Activated T-helper 1 cell treated with anti-CD3 and anti-CD28 coated beads, Interleukin-2, amount 50 U/mL, for 16 hours (primary cell): ENCODE results near the gene SYT17.

Experiments
- DNase-seq, 2 donors: peaks; one replicate each; pipeline ENCODE4 v3.0.0-alpha.2; 2020; ENCODE audit warnings: low read depth in 1 of 2, low spot score in 1 of 2

Gene SYT17

DNA sequence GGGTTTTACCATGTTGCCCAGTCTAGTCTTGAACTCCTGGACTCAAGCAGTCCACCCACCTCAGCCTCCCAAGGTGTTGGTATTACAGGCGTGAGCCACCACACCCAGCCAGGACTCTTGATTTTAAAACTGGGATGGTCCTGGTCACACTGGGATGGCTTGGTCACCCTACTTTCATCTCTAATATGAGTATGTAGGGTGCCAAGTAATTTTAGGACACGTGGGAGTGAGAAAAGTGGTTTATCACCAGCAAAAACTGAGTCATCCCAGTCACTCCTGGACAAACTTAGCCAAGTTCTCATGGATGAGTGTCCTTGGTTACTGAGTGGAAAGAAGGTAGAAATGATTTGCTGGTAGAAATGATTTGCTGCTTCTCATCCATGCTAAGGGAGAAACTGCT is 127.4 kb downstream of the SYT17 start:
- DNase-seq, result no peak

DNA sequence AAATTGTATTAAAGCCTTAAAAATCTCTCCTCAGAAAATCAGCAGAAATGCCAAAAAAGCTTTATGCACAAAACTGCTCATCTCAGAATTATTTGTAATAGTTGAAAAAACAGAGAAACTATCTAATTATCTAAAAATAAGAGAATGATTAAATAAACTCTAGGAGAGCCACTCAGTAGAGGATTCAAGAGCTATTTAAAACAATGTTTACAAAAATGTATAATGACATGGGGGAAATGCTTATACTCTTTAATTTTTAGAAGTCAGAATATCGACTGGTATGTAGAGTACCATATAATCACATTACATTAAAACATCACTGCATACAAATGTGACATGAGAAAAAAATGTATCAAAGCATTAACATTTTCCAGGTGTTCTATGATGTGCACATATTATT is 129.4 kb downstream of the SYT17 start:
- DNase-seq, result no peak

DNA sequence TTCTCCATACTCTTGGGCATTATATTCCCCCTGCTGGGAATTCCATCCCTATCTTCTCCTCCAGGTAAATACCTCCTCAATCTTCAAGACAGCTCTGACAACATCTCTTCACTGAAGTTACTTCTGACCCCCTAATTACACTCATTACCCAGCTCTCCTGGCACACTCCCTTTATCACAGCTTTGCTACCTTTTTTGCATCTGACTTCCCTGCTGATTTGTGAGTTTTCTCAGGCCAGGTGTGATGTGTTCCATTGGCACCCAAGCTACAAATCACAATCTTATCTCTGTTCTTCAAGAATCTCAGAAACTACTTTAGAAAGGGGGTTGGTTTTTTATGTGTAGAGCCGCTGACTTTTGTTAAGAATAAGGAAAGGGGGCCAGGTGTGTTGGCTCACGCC is 131.5 kb downstream of the SYT17 start:
- DNase-seq, result no peak

DNA sequence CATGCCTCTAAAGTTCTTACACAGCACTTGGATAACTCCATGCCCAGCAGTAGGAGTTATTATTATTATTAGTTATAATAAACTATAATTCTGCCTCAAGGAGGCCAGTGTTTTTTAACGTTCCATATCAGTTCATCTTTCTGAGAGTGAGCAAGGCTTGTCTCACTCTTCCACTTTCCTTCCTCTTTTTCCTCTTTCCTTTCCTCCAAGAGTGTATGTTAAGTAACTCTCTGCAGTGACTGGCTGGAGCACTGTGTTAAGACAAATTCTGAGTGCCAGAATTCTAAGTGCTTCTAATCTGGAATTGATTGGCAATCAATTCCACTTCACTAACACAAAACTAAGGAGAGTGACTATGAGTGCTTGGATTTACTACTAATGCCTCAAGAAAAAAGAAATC is 133.9 kb downstream of the SYT17 start:
- no peak for DNase-seq

DNA sequence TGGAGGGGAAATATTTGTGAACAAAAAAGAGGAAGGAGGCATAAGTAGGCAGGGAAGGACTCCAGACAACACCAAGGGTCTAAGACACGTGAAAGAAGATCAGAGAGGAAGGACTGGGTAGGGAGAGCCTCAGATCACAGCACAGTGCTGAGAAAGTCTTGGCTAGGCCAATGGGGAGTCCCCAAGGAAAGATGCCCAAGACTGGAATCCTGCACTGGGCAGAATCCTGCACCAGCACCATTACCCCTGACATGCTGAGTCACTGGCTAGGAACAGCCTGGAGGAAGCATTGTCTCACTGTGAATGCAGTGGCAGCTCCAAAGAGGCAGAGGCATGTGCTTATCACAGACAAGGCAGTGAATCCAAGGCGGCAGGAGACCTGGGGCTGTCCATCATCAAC is 136.7 kb downstream of the SYT17 start:
- DNase-seq, result no peak

DNA sequence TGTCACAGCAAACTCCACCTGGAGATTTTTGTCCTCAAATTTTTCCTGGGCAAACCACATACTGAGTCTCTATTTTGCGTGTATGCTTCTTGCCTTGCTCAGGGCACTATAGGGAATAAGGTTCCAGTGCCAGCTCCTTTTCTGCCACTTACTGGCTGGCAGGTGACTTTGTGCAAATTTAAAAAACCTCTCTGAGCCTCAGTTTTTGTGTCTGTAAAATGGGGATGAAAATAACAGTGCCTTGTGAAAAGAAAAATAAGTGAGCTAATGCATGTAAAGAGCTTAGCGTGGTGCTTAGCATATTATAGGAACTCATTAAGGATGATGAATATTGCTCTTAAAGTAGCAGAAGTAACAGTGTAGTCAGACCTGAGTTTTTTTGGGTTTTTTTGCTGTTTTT is 137.4 kb downstream of the SYT17 start:
- no peak for DNase-seq

DNA sequence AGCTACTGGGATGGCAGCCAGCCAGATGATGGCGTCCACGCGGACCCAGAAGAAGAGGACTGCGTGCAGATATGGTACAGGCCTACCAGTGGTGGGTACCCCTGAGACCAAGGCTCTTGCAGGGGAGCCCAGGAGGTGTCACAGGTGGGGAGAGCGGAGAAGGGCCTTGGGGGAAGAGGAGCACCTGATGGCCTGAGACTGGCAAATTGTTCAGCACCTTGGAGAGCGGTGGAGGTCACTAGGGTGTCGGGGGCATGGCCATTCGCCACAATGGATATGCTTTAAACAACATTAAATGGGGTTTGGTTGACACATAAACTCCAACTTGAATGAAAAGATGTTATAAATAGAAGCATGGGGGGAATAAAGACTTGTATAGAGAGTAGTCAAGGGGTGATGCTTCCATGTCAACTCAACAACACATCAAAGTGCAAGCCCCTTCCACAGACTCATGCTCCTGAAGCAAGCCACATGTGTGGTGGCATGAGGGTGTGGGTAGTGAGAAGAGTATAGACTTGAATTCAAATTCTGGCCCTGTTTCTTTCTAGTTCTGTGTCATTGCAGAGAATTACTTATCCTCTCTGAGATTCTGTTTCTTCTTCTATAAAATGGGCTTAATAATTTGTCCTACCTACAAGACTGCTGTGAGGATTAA is 139.7 kb downstream of the SYT17 start:
- no peak for DNase-seq

DNA sequence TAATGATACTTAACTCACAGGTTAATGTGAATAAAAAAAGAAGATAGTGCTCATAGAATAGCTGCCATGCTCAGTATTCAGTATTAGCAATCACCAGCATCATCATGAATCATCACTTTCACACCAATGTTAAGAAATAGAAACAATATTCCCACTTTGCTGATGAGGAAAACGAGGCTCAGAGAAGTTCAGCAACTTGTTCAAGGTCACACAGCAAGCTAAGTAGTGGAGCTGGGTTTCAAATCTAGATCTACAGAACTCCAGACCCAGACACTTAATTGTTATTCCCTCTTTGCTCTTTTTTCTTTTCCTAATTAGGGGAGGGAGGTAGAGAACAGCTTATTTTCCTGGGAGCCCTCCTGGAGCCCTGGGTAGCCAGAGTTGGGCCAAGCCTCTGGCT is 140.4 kb downstream of the SYT17 start:
- no peak for DNase-seq

DNA sequence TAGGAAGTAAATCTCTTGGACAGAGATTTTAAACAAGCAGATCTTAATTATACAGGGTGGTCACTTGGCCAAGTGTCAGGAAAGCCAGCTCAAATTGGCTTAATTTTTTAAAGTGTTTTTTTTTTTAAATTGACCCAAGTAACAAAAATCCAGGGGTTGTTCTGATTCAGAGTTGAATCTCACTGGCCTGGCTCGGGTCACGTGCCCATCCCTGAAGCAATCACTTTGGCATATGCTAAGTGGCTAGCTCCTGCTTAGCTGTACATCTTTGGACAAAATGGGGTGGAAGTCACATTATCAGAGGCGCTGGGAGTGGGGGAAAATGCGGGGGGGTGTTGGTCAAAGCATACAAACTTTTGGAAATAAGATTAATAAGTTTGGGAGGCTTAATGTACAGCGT is 141.1 kb downstream of the SYT17 start:
- no peak for DNase-seq

DNA sequence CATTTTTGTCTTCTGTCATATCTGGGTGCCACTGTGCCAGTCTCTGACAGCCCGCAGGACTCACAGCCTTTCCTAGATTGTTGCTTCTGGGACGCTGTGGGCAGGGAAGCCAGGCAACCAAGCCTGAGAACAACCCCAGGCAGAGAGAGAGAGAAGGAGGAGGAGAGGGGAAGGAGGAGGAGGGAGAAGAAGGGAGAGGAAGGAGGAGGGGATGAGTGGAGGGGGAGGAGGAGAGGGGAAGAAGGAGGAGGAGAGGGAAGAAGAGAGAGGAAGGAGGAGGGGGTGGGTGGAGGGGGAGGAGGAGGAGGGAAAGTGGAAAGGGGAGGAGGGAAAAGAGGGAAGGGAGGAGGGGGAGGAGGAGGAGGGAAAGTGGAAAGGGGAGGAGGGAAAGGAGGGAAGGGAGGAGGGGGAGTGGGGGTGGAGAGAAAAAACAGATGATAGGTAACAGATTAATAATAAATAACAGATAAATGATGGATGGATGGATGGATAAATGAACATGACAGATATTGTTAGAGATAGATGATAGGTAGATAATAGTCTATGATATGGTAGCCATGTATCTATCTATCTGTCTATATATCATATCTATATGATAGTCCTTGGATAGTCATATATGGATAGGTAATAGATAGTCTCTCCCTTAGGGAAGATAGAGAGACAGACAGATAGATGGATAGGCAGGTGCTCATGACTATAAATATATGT is 146.8 kb downstream of the SYT17 start:
- no peak for DNase-seq

DNA sequence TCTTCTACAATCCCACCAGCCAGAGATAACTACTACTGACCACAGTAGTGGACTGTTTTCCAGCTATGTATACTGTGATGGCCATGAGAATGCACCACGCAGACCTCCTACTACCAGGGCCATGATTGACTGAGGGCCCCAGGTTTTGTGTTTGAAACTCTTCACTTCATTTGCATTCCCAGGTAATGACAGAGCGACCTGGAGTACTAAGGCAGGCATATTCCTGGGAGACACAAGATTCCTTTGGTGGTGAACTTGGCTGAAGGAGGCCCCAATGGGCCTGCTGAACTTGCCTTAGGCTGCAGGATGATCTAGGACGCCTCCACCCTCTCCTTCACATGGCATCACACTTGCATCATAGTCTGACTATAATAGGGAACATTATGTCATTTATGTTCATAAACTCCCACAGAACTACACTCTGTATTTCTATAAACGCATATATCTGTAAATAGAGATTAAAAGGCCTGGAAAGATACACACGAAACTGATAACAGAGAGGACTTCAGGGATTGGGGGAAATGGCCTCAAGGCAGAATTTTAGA is 147.9 kb downstream of the SYT17 start:
- no peak for DNase-seq

DNA sequence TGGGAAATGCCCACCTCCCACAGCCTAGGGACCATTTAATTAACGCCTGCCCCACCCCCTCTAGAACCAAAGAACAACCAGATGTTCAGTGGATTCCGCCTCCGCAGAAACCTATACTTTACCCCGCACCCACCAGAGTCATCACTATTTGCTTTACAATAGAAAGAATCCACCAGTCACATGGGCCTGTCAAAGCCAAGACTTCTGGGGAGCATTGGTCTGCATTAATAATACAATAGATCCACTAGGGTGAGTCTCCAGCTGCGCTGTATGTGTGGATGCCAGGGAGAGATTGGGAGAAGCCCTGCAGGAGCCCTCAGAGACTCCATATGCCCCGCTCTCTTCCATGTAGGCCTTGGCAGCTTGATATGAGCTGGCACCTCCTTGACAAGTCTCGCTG is 148.8 kb downstream of the SYT17 start:
- no peak for DNase-seq
